Eye (tissue), 1 donor: ENCODE data around the gene OR2T8.

Experiments
- DNase-seq: peaks from one replicate; pipeline ENCODE4 v3.0.0-alpha.2; 2015

Gene OR2T8

GRCh38 chr1:247919952-247920351, at the start of gene OR2T8:
TSS of gene OR2T8 (plus strand) at chr1:247920252. CDS start at chr1:247921018, 766 bp downstream.
- DNase-seq = no peak

GRCh38 chr1:247883346-247883745, 36.7 kb upstream of the OR2T8 start:
- DNase-seq = no peak

- DNase-seq = no peak
Observed at GRCh38 chr1:247884797-247885413, 35.1 kb upstream of the OR2T8 start.

- no peak for DNase-seq
Observed at GRCh38 chr1:247895163-247895637, 24.9 kb upstream of the OR2T8 start, which contains the start of gene OR2W3. TSS of gene OR2W3 (plus strand) at chr1:247895587. CDS start at chr1:247895587, 0 bp downstream.

GRCh38 chr1:247895976-247896375, 24.1 kb upstream of the OR2T8 start:
- DNase-seq = no peak

GRCh38 chr1:247904122-247904521, 15.9 kb upstream of the OR2T8 start:
- DNase-seq = no peak

- no peak for DNase-seq
Observed at GRCh38 chr1:247905181-247905580, 14.9 kb upstream of the OR2T8 start.

- DNase-seq = no peak
Observed at GRCh38 chr1:247905910-247906503, 14.0 kb upstream of the OR2T8 start.

GRCh38 chr1:247906504-247907047, 13.5 kb upstream of the OR2T8 start:
- DNase-seq = no peak

GRCh38 chr1:247908766-247909165, 11.3 kb upstream of the OR2T8 start:
- DNase-seq = no peak

- no peak for DNase-seq
Observed at GRCh38 chr1:247913786-247914185, 6.3 kb upstream of the OR2T8 start.

- DNase-seq = no peak
Observed at GRCh38 chr1:247914941-247915662, 5.0 kb upstream of the OR2T8 start.

GRCh38 chr1:247923941-247924340, 3.9 kb downstream of the OR2T8 start:
- no peak for DNase-seq

GRCh38 chr1:247924868-247925267, 4.8 kb downstream of the OR2T8 start, which contains the start of gene OR2AJ1:
TSS of gene OR2AJ1 (plus strand) at chr1:247924889. CDS start at chr1:247933769, 8,880 bp downstream.
- DNase-seq = peak; percentile 4

GRCh38 chr1:247933989-247934388, 13.9 kb downstream of the OR2T8 start:
- no peak for DNase-seq

GRCh38 chr1:247935781-247936180, 15.7 kb downstream of the OR2T8 start:
- no peak for DNase-seq

GRCh38 chr1:247936415-247936814, 16.4 kb downstream of the OR2T8 start:
- no peak for DNase-seq

- DNase-seq = peak; percentile 89
Observed at GRCh38 chr1:247936965-247937734, 17.1 kb downstream of the OR2T8 start.

GRCh38 chr1:247942624-247943023, 22.6 kb downstream of the OR2T8 start:
- DNase-seq = no peak

GRCh38 chr1:247948558-247948957, 28.5 kb downstream of the OR2T8 start, which contains the start of gene OR2L8:
TSS of gene OR2L8 (plus strand) at chr1:247948858. CDS start at chr1:247948858, 0 bp downstream.
- no peak for DNase-seq

- no peak for DNase-seq
Observed at GRCh38 chr1:247953408-247953807, 33.4 kb downstream of the OR2T8 start.

GRCh38 chr1:247961791-247962190, 41.7 kb downstream of the OR2T8 start:
- DNase-seq = peak; percentile 1
